Keratinocyte (primary cell): Measurements from ENCODE around the gene MCUB. TPM values are rescaled to one million over a fixed set of nuclear protein-coding genes. Genes with fewer than 3 reads are reported as not detected.

ENCODE experiments used
- DNase-seq: peaks from one replicate; pipeline ENCODE4 v3.0.0-alpha.2; 2011; ENCODE audit warnings: low read depth, missing footprints, low spot score
- FAIRE-seq: peaks from 2 replicates; lab custom pipeline; 2011; peaks lifted over from hg19 to GRCh38; lab: Jason Lieb, UNC
- H2AFZ ChIP-seq: 2 replicates; pipeline ENCODE4 v1.6.0; 2012; ENCODE audit warnings: low read length, control low read depth, inconsistent platforms; ENCODE audit not compliant: control insufficient read depth
- H3K27ac ChIP-seq: 2 replicates; pipeline ENCODE4 v1.5.1; 2011; ENCODE audit warnings: low read length; ENCODE audit not compliant: control insufficient read depth, insufficient read depth
- H3K27me3 ChIP-seq: 3 replicates; pipeline ENCODE4 v1.6.0; 2011; ENCODE audit warnings: low read length; ENCODE audit not compliant: control insufficient read depth, insufficient read depth; ENCODE audit errors: extremely low read depth
- H3K36me3 ChIP-seq, 2 experiments: 2 replicates in 1 of 2; 3 replicates in 1 of 2; pipeline ENCODE4 v1.5.1; 2011; ENCODE audit warnings: low read length in 2 of 2, mild to moderate bottlenecking in 1 of 2; ENCODE audit not compliant: control insufficient read depth in 2 of 2, insufficient read depth in 2 of 2; ENCODE audit errors: extremely low read depth in 1 of 2
- H3K4me1 ChIP-seq: 3 replicates; pipeline ENCODE4 v1.5.1; 2011; ENCODE audit warnings: low read length; ENCODE audit not compliant: control insufficient read depth, insufficient read depth; ENCODE audit errors: extremely low read depth
- H3K4me2 ChIP-seq: 3 replicates; pipeline ENCODE4 v1.6.0; 2011; ENCODE audit warnings: low read depth, low read length; ENCODE audit not compliant: control insufficient read depth, insufficient read depth; ENCODE audit errors: extremely low read depth
- H3K4me3 ChIP-seq, 3 experiments: fragments of 200-600 bp in 1 of 3; sonication (generic) in 1 of 3; 2 replicates in 2 of 3; 3 replicates in 1 of 3; pipeline ENCODE4 v1.5.1; 2011 to 2016; ENCODE audit warnings: low read length in 3 of 3, mild to moderate bottlenecking in 3 of 3, control low read depth in 2 of 3, inconsistent platforms in 1 of 3, low read depth in 1 of 3, mixed read lengths in 1 of 3, mixed run types in 1 of 3, moderate library complexity in 1 of 3; ENCODE audit not compliant: control insufficient read depth in 2 of 3, insufficient read depth in 2 of 3; ENCODE audit errors: extremely low read depth in 1 of 3
- H3K79me2 ChIP-seq: 2 replicates; pipeline ENCODE4 v1.6.0; 2012; ENCODE audit warnings: low read length; ENCODE audit not compliant: control insufficient read depth, insufficient read depth
- H3K9ac ChIP-seq: 3 replicates; pipeline ENCODE4 v1.6.0; 2011; ENCODE audit warnings: low read length; ENCODE audit not compliant: control insufficient read depth, insufficient read depth; ENCODE audit errors: extremely low read depth
- H3K9me1 ChIP-seq: 3 replicates; pipeline ENCODE4 v1.6.0; 2011; ENCODE audit warnings: low read length; ENCODE audit not compliant: control insufficient read depth, insufficient read depth; ENCODE audit errors: extremely low read depth
- H3K9me3 ChIP-seq: 2 replicates; pipeline ENCODE4 v1.5.1; 2012; ENCODE audit warnings: low read depth, low read length; ENCODE audit not compliant: control insufficient read depth
- H4K20me1 ChIP-seq: 3 replicates; pipeline ENCODE4 v1.6.0; 2011; ENCODE audit warnings: low read length; ENCODE audit not compliant: control insufficient read depth, insufficient read depth; ENCODE audit errors: extremely low read depth
- CTCF ChIP-seq, 3 experiments: IDR thresholded peaks in 1 of 3; conservative IDR thresholded peaks in 1 of 3; optimal IDR thresholded peaks in 1 of 3; 2 replicates in 2 of 3; 3 replicates in 1 of 3; pipeline versions ENCODE3 to v1.5.1; 2011; ENCODE audit warnings: low read length in 3 of 3, mild to moderate bottlenecking in 3 of 3, moderate library complexity in 2 of 3, control low read depth in 1 of 3, inconsistent platforms in 1 of 3; ENCODE audit not compliant: insufficient read depth in 2 of 3; ENCODE audit errors: extremely low read depth in 1 of 3
- EZH2 ChIP-seq: IDR thresholded peaks from one replicate; pipeline ENCODE4 v1.6.1; 2012; ENCODE audit warnings: inconsistent platforms, mild to moderate bottlenecking, low read length, moderate library complexity
- dilution Hi-C: fragments of 300-500 bp; cut with MboI; formaldehyde crosslinking; loops from one replicate; pipeline ENCODE4 v1.7.0; 2020; ENCODE audit warnings: low sequenced_read_pairs; ENCODE audit not compliant: extremely low pct_ligation_motif_present
- polyA minus RNA-seq, 3 experiments: library from RNA; depleted of rRNA, polyadenylated mRNA; stranded (reverse); fragments of >200 nt; gene quantifications; 1 replicate in 1 of 3; 2 replicates in 1 of 3; 3 replicates in 1 of 3; pipeline ENCODE4 v1.2.3, GENCODE V29; 2011
- polyA plus RNA-seq, 5 experiments: library from polyadenylated mRNA; depleted of rRNA in 3 of 5; stranded (reverse) in 3 of 5; stranded (forward) in 1 of 5; unstranded in 1 of 5; fragments of >200 nt; gene quantifications; 1 replicate in 1 of 5; 2 replicates in 3 of 5; 3 replicates in 1 of 5; pipeline versions ENCODE4 v1.2.1 to v1.2.3, GENCODE V29; 2011 to 2012; ENCODE audit warnings: missing spikeins in 2 of 5, low read depth in 1 of 5, low replicate concordance in 1 of 5

The MCUB gene
- polyA plus RNA-seq (13.1 to 20.6 TPM (median 20.3 TPM) in 3 replicates), polyA minus RNA-seq (1.3 to 18.9 TPM (median 10.1 TPM) in 3 replicates)
- polyA plus RNA-seq (2011; ENCODE audit: low read depth): 1.4 TPM
- 11.6 and 13.6 TPM in 2 replicates for polyA plus RNA-seq (2011; cell fraction: cytosol; rRNA removed)
- 4.7 and 5.7 TPM in 2 replicates for polyA plus RNA-seq (2011; cell fraction: nucleus; rRNA removed)
- 3.7 and 21.5 TPM in 2 replicates for polyA plus RNA-seq (2012; ENCODE audit: low replicate concordance)
- 7.5 TPM for polyA minus RNA-seq (2011; cell fraction: cytosol; rRNA and poly(A)+ RNA removed)
- 3.6 and 4.6 TPM in 2 replicates for polyA minus RNA-seq (2011; cell fraction: nucleus; rRNA and poly(A)+ RNA removed)

DNA sequence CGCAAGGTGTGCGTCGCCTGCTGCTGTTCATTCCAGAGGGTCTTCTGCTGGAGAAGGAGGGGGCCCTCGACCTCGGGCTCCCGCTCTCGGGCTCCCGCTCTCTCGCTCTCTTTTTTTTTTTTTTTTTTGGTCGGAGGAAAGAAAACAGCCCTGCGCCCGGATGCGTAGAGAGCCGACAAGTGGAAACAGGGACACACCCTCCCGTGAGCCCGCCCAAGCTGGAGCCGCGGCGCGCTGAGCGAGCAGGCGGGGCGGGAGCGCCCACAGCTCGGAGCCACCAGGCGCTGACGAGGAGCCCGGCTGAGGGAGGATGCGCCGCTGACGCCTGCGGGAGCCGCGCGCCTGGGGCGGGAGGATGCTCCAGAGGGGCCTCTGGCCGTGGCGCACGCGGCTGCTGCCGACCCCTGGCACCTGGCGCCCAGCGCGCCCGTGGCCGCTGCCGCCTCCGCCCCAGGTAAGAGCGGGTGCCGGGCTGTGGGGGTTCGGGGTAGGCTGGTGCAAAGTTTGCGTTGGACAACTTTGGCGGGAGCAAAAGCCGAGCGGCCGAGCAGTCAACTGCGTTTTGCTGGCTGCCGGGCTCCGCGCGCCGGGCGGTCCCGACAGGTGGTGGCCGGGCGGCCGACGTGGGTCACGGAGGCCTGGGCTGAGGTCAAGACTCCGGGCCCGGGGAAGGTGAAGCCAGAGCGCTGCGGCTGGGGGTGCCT is at the start of gene MCUB:
TSS of gene MCUB (plus strand) at position 264 of the 704 bp plus-strand sequence. CDS start at position 356, 92 bp downstream.
- no peak for FAIRE-seq

DNA sequence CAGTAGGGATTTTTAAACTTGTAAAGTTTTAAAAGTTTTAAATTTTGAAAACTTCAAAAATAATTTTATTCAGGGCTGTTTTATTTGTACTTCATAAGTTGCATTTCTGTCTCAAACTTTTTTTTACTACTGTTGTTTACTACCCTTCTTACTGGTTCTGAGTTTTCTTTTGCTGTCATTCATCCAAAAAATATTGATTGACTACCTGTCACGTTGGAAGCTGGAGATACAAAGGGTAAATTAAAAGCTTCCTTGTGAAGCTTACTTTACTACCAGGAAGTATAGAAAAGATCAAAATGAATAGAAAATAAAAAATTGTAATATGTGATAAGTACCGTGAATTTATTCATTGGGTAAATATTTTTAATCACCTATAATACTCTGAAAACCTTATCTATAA is 49.4 kb upstream of the MCUB start:
- FAIRE-seq (no peak), DNase-seq (no peak)
- no peaks in the 10 kb centered on the region for H3K9me3 ChIP-seq
- H3K4me1 ChIP-seq: no peaks in the 10 kb centered on the region
- TF ChIP-seq EZH2: no peak
- TF ChIP-seq CTCF (optimal IDR thresholded peaks at IDR 0.05 in 1 of 3, IDR thresholded peaks at IDR 0.05 in 1 of 3, conservative IDR thresholded peaks at IDR 0.05 in 1 of 3; ENCODE audit: extremely low read depth in 1 of 3, insufficient read depth in 2 of 3, low read length in 3 of 3): no peak
- H3K27ac ChIP-seq: no peak overlapping the region
- no peaks in the 10 kb centered on the region for H4K20me1 ChIP-seq
- no peaks in the 10 kb centered on the region for H3K9me1 ChIP-seq
- no peaks in the 10 kb centered on the region for H3K79me2 ChIP-seq
- H2AFZ ChIP-seq: no peak overlapping the region
- no peak overlapping the region for H3K4me2 ChIP-seq
- no peak overlapping the region for H3K9ac ChIP-seq
- H3K4me3 ChIP-seq: no peak overlapping the region
- dilution Hi-C loops: no loop called here
- H3K36me3 ChIP-seq: peaks cover 5 to 7% of the 10 kb centered on the region in 2 experiments
- H3K27me3 ChIP-seq: no peaks in the 10 kb centered on the region

More for the DNA sequence above, at the start of gene MCUB:
- no peaks in the 10 kb centered on the region for H3K27me3 ChIP-seq
- peak within 1 kb of the TSS; percentile 76 for H3K9ac ChIP-seq
- TF ChIP-seq CTCF (optimal IDR thresholded peaks at IDR 0.05 in 1 of 3, IDR thresholded peaks at IDR 0.05 in 1 of 3, conservative IDR thresholded peaks at IDR 0.05 in 1 of 3; ENCODE audit: extremely low read depth in 1 of 3, insufficient read depth in 2 of 3, low read length in 3 of 3) (no peak), EZH2 (no peak)
- peak within 1 kb of the TSS; percentile 79 for H3K27ac ChIP-seq
- peaks cover 12% of the 10 kb centered on the region for H3K79me2 ChIP-seq
- no peak for DNase-seq
- peaks cover 18% of the 10 kb centered on the region for H3K4me1 ChIP-seq
- no peaks in the 10 kb centered on the region for H3K36me3 ChIP-seq
- H3K4me2 ChIP-seq: peak within 1 kb of the TSS; percentile 97
- H2AFZ ChIP-seq: peak within 1 kb of the TSS; percentile 92
- H3K4me3 ChIP-seq: peak within 1 kb of the TSS; percentile 71 to 87 (median 76)
- no peaks in the 10 kb centered on the region for H3K9me1 ChIP-seq
- H3K9me3 ChIP-seq: no peaks in the 10 kb centered on the region
- dilution Hi-C loops: no loop called here
- H4K20me1 ChIP-seq: no peaks in the 10 kb centered on the region
